ENCODE results near the gene CLIC4.
"Not testable (repeated sequence)": the region's sequence is repeated elsewhere in the genome, so short reads cannot be mapped to it uniquely, and the experiment has no call there.

The CLIC4 gene

DNA sequence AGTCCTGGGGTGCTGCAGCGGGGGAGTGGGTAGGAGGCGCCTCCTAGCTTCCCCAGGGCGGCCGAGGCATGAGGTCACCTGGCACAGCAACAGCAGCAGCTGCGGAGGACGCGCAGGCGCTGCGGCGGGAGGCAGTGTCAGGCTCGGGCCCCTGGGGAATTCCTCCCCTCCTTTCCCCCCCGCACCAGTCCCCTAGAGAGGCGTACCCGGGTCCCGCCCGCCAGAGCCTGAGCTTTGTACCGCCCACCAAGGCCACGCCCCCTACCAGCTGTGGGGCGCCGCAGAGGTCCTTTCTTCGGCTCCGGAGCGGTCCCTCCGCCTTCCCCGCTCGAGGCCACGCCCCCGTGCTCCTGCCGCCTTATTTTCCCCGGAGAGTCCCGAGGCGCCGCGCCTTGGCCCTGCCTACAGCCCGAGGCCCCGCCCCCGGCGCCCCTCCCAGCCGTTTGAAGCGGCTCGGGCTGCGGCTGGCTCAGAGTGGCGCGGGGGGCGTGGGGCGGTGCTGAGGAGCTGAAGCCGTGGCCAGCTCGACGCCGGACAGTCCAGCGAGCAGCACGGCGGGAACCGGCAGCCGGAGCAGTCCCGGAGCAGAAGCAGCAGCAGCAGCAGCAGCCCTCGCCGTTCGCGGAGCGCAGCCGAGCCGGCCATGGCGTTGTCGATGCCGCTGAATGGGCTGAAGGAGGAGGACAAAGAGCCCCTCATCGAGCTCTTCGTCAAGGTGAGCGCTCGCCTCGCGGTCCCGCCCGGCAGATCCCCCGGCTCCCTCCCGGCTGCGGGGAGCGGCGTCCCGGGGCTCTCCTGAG is at the start of gene CLIC4:
Gene CLIC4, plus strand, starts transcription at position 537 of the 800 bp plus-strand sequence. Its CDS starts 107 bp downstream, at position 644.
- peak; percentile 100 for DNase-seq

DNA sequence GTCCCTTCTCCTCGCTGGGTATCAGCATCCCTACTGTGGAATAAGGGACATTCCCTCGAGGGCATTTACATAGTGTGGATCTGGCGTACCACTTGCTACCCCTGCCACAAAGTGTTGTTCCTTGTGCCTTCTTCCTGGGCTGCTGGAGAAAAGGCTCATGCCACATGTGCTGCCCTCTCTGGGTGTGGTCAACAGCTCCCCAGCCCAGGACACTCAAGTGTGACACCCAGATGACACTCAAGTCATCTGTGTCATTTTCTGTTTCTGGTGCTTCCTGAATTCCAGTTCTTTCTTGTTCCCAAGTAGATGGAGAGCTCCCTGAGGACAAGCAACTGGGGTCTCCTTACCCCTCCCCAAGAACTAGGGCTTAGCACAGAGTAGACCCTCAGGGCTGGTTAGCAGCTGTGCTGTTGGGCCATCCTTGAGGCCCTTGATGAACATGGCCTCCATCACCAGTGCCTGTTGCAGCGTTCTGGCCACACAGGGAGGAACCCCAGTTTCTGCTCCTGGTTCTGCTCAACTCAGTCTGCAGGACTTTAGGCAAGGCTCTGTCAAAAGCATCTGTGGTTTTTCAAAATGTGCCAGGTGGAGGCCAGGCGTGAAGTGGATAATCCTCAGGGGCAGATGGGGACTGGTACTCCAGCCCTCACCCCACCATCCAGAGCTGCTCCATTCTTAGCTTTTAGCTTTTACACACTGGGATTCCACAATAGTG is 49.0 kb upstream of the CLIC4 start:
- no peak for DNase-seq

DNA sequence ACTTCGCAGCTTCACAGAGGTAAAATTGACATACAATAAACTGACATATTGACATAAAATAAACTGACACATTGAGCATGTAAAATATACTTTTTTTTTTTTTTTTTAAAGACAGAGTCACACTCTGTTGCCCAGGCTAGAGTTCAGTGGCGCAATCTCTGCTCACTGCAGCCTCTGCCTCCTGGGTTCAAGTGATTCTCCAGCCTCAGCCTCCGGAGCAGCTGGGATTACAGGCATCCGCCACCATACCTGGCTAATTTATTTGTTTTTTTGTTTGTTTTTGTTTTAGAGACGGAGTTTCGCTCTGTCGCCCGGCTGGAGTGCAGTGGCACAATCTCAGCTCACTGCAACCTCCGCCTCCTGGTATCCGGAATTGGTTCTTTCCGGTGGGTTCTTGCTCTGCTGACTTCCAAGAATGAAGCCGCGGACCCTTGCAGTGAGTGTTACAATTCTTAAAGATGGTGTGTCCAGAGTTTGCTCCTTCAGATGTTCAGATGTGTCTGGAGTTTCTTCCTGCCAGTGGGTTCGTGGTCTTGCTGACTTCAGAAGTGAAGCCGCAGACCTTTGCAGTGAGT is 48.4 kb upstream of the CLIC4 start:
- no peak for DNase-seq

DNA sequence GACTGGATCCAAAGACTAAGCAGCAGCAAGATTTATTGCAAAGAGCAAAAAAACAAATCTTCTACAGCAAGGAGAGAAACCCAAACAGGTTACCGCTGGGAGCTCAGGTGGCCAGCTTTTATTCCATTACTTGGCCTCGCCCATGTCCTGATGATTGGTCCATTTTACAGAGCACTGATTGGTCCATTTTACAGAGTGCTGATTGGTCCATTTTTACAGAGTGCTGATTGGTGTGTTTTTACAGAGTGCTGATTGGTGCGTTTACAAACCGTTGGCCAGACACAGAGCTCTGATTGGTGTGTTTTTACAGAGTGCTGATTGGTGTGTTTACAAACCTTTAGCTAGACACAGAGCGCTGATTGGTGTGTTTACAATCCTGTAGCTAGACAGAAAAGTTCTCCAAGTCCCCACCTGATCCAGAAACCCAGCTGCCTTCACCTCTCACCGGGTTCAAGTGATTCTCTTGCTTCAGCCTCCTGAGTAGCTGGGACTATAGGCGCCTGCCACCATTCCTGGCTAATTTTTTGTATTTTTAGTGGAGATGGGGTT is 47.7 kb upstream of the CLIC4 start:
- DNase-seq: peak; percentile 9

DNA sequence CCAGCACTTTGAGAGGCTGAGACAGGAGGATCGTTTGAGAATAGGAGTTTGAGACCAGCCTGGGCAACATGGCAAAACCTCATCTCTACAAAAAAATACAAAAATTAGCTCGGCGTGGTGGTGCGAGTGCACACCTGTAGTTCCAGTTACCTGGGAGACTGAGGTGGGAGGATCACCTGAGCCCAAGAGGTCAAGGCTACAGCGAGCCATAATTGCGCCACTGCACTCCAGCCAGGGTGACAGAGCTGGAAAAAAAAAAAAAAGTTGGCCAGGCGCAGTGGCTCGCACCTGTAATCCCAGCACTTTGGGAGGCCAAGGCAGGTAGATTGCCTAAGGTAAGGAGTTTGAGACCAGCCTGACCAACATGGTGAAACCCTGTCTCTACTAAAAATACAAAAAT is 46.9 kb upstream of the CLIC4 start:
- not testable (repeated sequence) for DNase-seq

DNA sequence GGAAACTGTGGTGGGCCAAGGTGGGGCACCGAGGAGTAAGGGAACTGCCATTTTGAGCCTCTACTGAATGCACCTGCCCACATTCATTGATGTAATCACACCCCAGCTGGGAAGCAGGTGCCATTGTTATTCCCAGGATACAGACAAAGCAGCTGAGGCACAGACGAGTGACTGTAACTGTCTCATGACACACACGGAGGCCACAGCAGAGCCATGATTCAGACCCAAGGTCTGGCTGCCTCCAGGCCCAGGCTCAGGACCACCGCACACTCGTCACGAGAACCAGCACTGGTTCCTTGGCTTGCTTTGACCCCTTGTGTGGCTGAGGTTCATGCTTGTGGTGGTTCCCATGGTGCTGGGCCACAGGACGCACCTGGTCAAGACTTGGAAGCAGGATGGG is 45.6 kb upstream of the CLIC4 start:
- no peak for DNase-seq

DNA sequence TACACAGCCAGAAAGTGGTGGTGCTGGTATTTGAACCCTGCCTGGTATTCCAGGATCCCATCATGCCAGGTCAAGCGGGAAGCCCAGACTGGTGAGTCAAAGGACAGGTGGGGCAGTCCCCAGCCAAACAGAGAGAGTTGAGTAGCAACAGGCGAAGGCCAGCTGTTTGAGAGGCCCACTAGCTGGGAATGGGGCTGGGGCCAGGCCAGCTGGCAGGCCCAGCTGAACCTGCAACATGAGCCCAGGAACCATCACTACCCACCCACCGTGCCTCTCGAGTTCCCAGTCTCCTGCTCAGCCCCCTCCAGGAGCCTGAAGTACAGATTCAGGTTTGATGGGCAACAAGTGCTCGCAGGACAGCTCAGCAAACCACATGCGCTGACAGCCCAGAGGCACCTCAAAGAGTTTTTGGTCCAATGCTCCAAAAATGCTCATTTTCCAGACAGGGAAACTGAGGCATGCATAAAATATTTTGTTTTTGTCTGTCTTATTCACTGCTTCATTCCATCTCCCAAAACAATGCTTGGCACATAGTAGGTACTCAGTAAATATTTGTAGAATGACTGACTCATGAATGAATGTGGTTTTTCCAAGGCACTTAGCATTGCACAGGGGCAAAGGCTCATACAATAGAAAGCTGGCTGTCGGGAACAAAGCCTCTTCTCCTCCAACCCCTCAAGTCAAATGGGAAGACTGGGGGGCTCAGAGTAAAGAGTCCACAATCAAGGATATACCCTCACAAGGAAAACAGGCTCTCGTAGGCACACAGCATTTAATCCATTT is 42.5 kb upstream of the CLIC4 start:
- no peak for DNase-seq

DNA sequence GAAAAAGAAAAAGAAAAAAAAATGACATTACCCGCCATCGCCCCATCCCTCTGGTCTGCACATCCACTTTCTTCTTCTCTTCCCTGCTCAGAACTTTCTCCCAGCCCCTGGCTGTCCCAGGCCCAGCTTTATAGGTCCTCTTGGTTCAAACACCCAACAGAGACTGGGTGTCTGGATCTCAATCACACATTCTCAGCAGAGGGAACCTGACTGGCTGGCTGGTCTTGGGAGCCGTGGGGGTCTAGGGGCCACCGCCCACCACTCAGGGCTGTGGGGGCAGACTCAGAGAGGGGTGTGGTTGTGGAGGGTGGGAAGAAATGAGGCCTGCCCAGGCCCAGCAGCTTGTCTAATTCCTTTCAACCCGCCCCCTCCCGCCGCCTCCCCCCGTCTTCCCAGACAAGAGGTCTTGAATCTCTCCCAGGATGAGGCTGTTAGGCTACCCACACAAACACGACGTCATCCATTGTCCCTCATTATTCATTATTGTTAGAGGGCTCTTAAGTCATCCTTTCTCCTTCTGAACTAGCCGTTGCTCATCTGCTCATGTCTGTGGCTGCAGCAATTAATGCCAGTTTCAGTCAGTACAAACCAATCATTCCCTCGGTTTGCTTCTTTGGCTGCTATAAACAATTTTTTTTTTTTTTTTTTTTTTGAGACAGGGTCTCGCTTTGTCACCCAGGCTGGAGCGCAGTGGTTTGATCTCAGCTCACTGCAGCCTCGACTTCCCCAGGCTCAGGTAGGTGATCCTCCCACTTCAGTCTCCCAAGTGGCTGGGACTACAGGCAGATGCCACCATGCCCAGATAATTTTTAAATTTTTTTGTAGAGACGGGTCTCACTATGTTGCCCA is 40.6 kb upstream of the CLIC4 start:
- DNase-seq: no peak

DNA sequence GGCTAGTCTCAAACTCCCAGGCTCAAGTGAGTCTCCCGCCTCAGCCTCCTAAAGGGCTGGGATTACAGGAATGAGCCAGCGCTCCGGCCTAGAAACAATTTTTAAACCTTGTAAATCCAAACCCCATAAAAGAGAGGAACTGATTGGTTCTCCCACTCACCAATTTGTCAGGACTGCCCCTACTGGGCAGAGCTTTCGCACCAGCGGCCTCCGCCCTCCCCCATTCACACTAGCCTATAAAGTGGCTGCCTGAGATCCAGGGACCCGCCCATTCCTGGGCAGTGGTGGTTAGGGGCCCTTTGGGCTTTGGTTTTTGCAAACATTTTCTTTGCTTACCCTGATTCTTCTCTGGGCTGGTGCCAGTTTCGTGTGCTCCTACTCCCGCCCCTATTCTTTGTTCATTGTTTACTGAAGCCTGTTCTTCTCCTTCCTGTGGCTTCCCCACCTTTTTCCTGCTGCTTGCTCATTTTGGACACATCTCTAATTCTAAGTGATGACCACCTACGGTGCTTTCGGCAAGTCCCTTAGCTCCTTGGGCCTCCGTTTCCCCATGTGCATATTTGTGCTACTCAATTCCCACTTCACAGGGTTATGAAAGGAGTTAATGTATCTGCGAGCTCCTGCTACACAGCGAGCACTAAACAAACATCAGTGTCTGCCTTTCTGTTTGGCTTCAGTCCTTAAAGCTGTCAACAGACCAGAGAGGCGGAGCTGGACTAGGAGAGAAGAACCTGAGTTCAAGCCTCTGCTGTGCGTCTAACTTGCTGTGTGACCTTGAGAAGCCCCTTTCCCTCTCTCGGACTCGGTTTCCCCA is 39.8 kb upstream of the CLIC4 start:
- peak; percentile 36 for DNase-seq

DNA sequence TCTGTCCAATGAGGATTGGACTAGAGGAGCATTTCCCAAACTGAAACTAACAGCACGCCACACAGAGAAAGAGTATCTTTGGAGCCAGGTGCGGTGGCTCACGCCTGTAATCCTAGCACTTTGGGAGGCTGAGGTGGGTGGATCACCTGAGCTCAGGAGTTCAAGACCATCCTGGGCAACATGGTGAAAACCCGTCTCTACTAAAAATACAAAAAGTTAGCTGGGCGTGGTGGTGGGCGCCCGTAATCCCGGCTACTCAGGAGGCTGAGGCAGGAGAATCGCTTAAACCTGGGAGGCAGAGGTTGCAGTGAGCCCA is 39.2 kb upstream of the CLIC4 start:
- DNase-seq: not testable (repeated sequence)

DNA sequence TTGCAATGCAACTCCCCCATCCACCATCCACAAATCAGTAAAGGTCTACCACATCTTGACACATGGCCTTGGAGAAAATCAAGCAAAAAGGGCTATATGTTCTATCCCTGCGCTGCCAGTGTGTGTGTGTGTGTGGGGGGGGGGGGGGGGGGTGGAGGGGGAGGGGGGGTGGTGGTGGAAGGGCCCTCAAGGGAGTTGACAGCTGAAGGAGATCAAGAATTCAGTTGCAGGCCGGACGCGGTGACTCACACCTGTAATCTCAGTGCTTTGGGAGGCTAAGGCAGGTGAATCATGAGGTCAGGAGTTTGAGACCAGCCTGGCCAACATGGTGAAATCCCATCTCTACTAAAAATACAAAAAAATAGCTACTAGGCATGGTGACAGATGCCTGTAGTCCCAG is 37.6 kb upstream of the CLIC4 start:
- no peak for DNase-seq

DNA sequence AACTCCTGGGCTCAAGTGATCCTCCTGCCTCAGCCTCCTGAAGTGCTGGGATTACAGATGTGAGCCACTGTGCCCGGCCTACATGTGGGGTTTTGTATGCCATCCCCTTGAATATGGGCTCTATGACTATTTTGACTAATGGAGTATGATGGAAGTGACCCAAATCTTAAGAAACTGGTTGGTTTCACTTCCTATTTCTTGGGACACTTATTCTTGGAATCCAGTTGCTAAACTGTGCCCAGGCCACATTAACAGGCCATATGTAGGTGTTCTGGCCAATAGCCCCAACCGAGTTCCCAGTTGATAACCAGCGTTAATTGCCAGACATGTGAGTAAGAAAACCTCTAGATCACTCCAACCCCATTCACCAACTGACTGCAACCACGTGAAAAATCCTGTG is 36.3 kb upstream of the CLIC4 start:
- DNase-seq: peak; percentile 25

DNA sequence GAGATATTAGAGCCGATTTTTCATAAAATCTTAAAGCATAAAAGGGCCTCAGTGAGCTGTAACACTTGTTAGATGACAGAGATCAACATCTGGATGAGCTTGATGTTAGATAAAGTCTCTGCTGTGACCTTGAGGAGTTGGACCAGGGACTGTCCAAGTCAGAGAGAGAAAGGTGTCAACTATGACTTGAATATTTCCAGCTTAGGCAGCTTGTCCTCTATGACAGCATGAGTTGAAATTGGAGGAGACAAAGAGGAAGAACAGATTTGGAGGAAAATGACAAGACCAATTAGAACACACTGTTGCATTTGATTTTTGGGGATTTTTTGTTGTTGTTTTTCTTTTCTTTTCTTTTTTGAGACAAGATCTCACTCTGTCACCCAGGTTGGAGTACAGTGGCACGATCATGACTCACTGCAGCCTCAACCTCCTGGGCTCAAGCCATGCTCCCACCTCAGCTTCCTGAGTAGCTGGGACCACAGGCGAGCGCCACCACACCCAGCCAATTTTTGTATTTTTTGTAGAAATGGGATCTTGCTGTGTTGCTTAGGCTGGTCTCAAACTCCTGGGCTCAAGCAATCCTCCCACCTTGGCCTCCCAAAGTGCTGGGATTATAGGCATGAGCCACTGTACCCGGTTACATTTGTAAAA is 35.3 kb upstream of the CLIC4 start:
- DNase-seq: peak; percentile 13

DNA sequence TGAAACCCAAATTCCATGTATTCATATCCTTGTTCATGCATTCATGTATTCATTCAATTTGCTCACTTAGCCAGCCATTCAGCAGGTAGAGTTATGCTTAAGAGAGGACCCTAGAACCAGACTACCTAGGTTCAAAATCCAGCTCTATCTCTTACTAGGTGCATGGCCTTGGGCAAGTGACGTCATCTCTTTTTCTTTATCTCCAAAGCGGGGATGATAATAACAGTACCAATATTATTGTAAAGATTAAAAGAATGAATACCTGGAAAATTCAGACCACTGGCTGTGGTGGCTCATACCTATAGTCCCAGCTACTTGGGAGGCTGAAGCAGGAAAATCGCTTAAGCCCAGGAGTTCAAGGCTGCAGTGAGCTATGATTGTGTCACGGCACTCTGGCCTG is 33.9 kb upstream of the CLIC4 start:
- no peak for DNase-seq

DNA sequence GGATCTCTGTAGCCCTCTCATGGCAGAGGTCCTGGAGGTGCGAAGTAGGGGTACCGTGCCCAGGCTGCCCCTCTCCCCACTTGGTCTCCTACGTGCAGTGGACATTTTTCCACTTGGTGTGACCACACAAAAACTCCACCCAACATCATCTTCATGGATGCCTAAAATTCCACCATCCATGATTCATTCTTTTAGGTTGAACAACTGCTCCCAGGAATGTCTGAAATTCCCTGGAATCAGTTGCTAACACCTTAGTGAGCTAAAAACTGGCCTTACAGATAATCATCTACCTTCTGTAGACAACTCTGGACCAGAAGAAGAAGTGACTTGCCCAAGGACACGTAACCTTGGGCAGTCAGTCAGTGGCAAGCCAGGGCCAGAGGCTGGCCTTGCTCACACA is 32.1 kb upstream of the CLIC4 start:
- DNase-seq: no peak

DNA sequence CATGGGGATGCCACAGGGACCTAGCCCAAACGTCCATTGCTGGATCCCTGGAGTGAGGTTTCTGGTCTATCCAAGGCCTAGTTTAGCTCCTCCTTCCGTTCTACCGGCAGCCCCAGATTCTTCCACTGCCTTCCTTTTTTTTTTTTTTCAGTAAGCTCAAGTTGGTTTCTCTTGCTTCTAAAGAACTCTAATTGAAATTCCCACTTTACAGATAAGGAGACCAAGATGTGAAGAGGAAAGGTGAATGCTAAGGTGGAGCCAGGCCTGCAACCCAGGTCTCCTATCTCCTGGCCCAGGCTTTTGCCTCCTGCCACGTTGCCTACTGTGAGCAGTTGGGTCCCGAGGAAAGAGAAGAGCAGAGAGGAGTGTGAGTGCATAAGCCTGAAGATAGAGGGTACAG is 31.5 kb upstream of the CLIC4 start:
- no peak for DNase-seq

DNA sequence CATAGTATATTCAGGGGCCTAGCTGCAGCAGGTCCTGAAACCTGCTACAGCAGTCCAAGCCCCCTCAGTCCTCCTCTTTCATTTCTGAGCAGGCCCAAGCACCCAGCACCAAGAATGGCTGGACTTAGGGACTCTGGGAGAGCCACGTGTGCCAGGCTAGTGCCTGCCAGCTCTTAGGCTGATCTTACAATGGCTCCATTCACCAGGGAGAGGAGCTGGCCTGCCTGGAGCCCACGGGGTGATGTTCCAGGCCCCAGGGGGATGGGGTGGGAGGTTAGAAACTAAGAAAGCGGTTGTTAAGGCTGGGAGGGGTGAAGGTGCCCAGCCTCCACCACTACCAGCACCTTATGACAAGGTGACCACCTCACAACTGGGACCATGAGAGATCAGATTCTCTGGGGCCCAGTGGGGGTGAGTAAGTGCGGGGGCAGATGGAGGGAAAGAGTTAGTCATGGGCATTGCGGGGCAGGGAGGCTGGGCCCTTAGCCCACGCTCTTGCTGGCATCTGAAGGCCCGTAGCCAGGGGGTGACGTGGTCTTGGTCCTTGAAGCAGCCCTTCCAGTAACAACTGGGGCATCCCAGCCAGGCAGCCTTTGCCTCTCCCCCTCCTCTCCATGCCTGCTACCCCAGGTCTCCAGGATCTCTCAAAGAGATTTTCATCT is 30.3 kb upstream of the CLIC4 start:
- no peak for DNase-seq

DNA sequence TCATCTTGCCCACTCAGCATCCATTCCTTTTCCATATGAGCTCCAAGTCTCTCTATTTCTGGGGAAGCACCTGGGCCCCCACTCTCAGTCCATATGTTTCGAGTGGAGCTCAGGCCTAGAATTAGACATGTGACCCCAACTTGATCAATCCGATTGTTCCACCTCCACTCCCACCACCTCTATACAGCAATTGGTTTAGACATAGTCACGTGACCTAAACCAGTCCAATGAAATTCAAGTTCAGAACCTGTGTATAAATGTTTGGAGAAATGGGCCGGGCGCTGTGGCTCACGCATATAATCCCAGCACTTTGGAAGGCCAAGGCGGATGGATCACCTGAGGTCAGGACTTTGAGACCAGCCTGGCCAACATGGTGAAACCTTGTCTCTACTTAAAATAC is 29.6 kb upstream of the CLIC4 start:
- DNase-seq: no peak

DNA sequence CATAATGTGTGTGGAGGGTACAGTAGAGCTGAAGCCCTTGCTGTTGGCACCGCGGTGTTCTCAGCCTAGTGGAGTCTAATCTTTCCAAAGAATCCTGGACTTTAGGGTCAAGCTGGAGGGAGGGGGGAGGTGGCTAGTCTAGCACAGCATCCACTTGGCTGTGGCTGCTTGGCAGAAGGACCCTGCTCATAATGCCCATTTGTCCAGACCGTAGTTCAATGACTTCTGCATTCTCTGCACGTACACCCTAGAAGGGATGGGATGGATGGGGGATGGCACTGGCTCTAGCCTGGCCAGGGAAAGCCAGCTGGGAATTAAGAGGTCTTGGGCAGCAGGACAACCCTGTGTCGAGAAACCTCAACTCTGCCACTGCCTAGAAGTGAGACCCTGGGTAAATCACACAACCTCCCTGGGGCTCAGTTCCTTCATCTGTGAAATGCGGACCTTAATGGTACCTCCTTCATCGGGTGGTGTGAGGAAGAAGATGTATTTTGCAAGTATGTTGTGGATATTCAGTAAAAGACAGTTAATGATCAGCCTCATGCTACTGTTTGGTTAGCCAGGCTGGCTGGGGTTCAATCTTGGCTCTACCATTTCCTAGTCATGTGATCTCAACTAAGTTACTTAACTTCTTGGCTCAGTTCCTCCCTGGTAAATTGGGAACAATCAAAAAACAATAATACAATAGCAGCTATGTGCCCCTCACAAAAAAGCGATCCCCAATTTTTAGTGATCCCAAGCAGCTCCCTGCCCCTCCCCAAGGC is 27.2 kb upstream of the CLIC4 start:
- no peak for DNase-seq
